Measurements from ENCODE around the gene MCC. TPM values are rescaled to one million over a fixed set of nuclear protein-coding genes. Genes with fewer than 3 reads are reported as not detected.

MCC gene
- total RNA-seq, 1 experiment from 2014 or later = 7.6 TPM

GRCh38 chr5:113140837-113141671, 347.2 kb downstream of the MCC start:
- H3K56ac ChIP-seq (ENCODE audit: insufficient read length, low read depth, low read length) = no peak overlapping the region
- H3K23ac ChIP-seq (ENCODE audit: insufficient read length, low read depth, low read length) = no peak overlapping the region
- H3K14ac ChIP-seq (ENCODE audit: insufficient read depth, low read length) = no peak overlapping the region
- no peak overlapping the region for H3K4me2 ChIP-seq (ENCODE audit: insufficient read depth, insufficient read length, low read length)
- H2BK15ac ChIP-seq (ENCODE audit: low read depth, low read length) = no peak overlapping the region
- no peak overlapping the region for H4K91ac ChIP-seq (ENCODE audit: insufficient read length, low read depth, low read length)
- no peak overlapping the region for H3K4ac ChIP-seq (ENCODE audit: low read depth, low read length)
- no peak overlapping the region for H4K5ac ChIP-seq (ENCODE audit: insufficient read length, low read depth, low read length)
- H2AK5ac ChIP-seq (ENCODE audit: insufficient read length, low read length) = no peak overlapping the region
- no peak overlapping the region for H2BK12ac ChIP-seq (ENCODE audit: insufficient read length, low read depth, low read length)
- no peak for TF ChIP-seq CTCF (conservative IDR thresholded peaks at IDR 0.05)
- H2AFZ ChIP-seq (ENCODE audit: low read length) = no peak overlapping the region
- no peaks in the 10 kb centered on the region for H4K20me1 ChIP-seq (ENCODE audit: control insufficient read depth, insufficient read depth, insufficient read length)
- DNase-seq = no peak
- H3T11ph ChIP-seq (ENCODE audit: low read length) = no peak overlapping the region
- Mint-ChIP-seq H3K27me3 (ENCODE audit: low read depth) (no peaks in the 10 kb centered on the region), H3K27ac (peak overlapping the region in 2 of 3 experiments; percentile 42 to 77; a peak in 2 of 7 replicates), H3K4me3 (no peak overlapping the region), H3K36me3 (ENCODE audit: insufficient read depth in 1 of 3, low read depth in 3 of 3) (peaks cover 0 to 15% (median 7%) of the 10 kb centered on the region in 3 experiments; a peak in 4 of 7 replicates), H3K4me1 (peaks cover 8 to 15% of the 10 kb centered on the region in 2 experiments), H3K9me3 (no peaks in the 10 kb centered on the region)
- no peak overlapping the region for H2BK120ac ChIP-seq (ENCODE audit: low read depth, low read length, poor library complexity, severe bottlenecking)
- H3K79me1 ChIP-seq (ENCODE audit: insufficient read depth, low read depth, low read length, poor library complexity, severe bottlenecking) = no peaks in the 10 kb centered on the region
- H3K79me2 ChIP-seq (ENCODE audit: insufficient read depth, low read length) = no peaks in the 10 kb centered on the region
- H3K27me3 ChIP-seq (ENCODE audit: insufficient read depth, low read length) = no peaks in the 10 kb centered on the region
- no peak overlapping the region for H2BK20ac ChIP-seq (ENCODE audit: low read depth, low read length, poor library complexity, severe bottlenecking)
- no peak overlapping the region for H4K8ac ChIP-seq (replicated peaks; ENCODE audit: insufficient read length, low read depth, low read length)
- no peak overlapping the region for H3K18ac ChIP-seq (ENCODE audit: insufficient read length, low read depth, low read length)
- no peak overlapping the region for H3K9ac ChIP-seq (ENCODE audit: extremely low read depth, insufficient read length, low read length)
- H3K4me1 ChIP-seq (ENCODE audit: insufficient read depth, low read length) = no peaks in the 10 kb centered on the region
- no peaks in the 10 kb centered on the region for H3K23me2 ChIP-seq (ENCODE audit: insufficient read length, low read depth, low read length, poor library complexity, severe bottlenecking)
- no peak overlapping the region for H2BK5ac ChIP-seq (ENCODE audit: insufficient read length, low read length)
- no peak overlapping the region for H3K27ac ChIP-seq (ENCODE audit: insufficient read length, low read depth, low read length)
- WGBS (ENCODE audit: extremely low coverage, insufficient read length, low lambda C conversion rate) = no CpG with 5 or more reads among the region's 9 CpGs
- H3K9me3 ChIP-seq (ENCODE audit: control insufficient read depth, low read depth, low read length) = no peaks in the 10 kb centered on the region

Measured in H9 (cell line).